ENCODE results near the gene DRD4.

DRD4 gene

GRCh38 chr11:621838-622237 is 15.2 kb upstream of the DRD4 start:
- DNase-seq (ENCODE audit: low read depth in 2 of 2) = no peak

- no peak for DNase-seq (ENCODE audit: low read depth in 2 of 2)
Measured at GRCh38 chr11:623349-623869, 13.7 kb upstream of the DRD4 start.

DNA sequence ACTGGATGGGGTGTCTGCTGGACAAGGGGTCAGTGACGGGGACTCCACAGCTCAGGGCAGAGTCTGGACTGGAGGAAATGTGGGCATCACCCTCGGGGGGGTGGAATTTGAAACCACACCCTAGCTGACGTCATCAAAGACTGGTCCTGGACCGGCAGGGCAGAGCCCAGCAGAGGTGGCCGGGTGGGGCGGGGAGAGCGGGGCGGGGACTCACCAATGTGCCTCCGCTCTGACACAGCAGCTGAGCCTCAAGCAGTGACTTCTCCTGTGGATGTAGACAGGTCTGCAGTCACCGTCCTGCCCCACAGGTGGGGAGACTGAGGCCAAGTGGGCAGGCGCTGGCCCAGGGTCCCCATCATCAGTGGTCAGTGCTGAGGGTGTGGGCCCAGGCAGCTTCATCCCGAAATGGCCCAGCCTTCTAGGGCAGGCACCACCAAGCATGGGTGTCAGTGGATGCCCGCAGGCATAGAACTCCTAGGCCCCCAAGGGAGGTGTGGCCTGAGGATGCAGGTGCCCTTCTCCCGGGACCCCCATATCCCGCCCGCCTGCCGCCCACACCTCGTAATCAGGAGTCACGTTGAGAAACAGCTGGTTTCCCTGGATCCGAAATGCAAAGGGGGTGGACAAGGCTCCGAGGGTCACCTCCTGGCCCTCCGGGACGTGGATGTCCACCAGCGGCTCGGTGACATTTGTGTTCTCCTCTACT is 12.9 kb upstream of the DRD4 start:
- DNase-seq (ENCODE audit: low read depth in 2 of 2) = no peak

DNA sequence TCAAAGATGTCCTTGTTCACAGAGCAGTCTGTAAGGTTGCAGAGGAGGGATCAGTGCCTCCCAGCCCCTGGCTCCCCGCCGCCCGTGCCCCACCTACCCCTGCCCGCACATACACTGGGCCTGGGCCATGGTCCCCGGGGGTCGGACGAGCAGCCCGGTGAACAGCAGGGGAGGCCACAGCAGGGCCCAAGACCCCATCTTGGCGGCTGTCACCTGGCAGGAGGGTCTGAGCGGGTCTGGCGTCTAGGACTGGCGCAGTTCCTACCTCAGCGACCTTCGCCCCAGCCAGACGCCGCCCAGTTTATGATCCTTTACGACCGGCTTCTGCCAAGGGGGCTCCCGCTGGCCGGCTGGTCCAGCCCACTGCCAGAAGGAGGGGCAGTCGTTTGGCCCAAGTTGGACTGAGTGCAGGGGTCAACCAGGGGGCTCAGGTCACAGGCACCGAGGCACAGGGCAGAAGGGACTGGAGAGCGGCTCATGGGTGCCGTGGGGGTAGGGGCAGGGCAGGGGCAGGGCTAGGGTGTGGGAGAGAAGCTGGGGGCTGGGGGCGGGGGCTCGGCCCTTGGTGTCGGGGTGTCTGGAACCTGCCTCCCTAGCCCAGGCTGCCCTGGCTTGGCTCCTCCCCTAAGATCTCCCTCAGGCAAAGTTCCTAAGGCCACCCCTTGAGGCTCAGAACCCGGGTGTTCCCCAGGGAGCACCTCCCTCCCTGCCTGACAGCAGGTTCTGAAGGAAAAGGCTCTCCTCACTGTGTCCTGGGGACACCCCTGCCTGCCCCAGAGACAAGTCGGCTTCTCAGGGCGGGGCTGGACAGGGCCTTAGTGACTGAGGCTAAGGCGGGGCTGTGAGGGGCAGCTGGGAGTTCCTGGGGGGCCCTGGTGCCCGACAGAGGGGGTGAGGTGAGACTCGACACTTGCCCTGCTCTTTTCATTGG is 12.1 kb upstream of the DRD4 start, which contains the start of gene CDHR5:
TSS of gene CDHR5 (minus strand) at position 251 of the 931 bp plus-strand sequence. CDS start at position 198, 53 bp downstream.
- DNase-seq (ENCODE audit: low read depth in 2 of 2) = no peak

GRCh38 chr11:625636-626268 is 11.3 kb upstream of the DRD4 start:
- DNase-seq (ENCODE audit: low read depth in 2 of 2) = no peak

DNA sequence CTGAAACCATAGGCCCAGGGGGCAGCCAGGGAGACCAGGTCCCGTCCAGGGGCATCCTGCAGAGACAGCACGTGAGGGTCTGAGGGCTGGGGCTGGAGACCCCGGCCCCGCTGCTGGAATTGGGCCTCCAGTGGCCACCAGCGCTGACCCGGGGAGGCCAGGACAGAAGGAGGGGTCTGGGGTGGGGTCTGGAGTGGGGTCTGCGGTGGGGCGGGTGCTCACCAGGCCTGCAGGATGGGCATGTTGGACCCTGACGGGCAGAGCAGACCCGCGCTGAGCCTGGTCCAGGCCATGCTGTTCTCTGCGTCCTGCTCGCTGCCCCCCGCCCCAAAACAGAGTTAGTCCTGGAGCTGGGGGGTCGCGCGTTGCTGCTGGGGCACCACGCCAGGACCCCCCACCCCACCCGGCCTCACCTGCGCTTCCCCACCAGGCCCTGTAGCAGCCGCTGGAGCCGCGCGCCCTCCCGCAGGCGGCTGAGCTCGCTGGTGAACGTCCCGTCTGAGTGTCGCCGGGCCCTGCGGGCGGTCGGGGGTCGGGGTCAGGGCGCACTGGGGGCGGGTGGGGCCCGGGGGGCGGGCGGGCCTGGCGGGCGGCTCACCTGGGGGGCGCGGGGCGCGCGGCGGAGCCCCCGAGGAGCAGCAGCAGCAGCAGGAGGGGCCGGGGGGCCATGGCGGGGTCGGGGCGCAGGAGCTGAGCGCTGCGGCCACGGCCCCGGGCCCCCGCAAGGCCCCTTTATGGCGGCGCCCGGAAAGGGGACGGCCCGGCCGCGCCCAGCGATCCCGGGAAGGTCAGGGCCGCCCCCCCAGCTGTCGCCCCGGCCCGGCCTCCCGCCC is 10.4 kb upstream of the DRD4 start, which contains the start of gene SCT:
TSS of gene SCT (minus strand) at position 707 of the 833 bp plus-strand sequence. CDS start at position 669, 38 bp downstream.
- DNase-seq (ENCODE audit: low read depth in 2 of 2) = no peak

- no peak for DNase-seq (ENCODE audit: low read depth in 2 of 2)
Measured at GRCh38 chr11:627308-627576, 9.8 kb upstream of the DRD4 start.

DNA sequence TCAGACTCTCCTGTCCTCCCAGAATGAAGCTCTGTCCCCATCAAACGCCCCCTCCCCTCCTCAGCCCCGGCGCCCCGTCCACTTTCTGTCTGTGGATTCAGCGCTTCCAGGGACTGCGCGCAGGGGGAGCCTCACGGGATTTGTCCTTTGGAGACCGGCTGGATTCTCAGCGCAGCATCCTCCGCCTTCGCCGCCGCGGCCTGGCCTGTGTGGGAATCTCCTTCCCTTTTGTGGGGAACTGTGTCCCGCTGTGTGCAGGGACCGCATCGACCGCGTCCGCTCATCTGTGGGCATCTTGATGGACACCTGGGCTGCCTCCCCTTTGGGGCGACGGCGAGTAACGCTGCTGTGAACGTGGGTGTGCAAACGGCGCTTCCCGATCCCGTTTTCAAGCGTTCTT is 9.0 kb upstream of the DRD4 start:
- DNase-seq (ENCODE audit: low read depth in 2 of 2) = no peak

GRCh38 chr11:629237-629583 is 7.9 kb upstream of the DRD4 start:
- no peak for DNase-seq (ENCODE audit: low read depth in 2 of 2)

DNA sequence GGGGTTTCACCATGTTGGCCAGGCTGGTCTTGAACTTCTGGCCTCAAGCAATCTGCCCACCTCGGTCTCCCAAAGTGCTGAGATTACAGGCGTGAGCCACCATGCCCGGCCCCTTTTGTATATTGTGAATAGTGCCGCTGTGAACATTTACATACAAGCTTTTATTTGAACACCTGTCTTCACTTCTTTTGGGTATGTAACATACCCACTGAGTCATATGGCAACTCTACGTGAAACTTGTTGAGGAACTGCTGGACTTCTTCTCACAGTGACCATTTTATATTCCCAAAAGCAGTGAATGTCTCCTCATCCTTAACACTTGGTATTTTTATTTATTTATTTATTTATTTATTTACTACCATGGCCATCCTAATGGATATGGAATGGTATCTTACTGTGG is 6.2 kb upstream of the DRD4 start:
- no peak for DNase-seq (ENCODE audit: low read depth in 2 of 2)

DNA sequence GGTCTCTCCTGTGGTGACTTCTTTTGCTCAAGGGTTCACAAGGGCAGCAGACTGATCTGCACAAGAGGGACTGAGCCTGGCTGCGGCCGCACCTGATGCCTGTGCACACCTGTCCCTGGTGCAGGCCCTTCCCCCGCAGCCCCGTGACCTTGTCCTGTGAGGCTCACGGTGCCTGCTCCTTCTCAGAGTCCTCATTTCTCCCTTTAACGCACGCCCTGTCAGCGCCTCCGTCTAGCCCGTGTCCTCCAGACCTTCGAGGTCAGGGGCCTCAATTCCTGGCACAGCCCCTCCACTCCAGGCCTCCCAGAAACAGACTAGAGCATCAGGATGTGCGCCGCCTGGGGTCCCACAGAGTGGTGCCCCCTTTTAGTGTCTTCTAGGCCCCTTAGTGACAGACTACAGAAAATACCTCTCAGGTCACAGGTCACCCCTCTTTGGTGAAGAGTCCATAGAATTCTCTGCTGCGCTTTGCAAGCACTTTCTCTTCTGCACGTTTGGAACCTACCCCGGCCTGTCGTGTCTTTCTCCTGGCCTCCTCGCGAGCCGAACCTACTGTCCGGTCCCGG is 1.0 kb upstream of the DRD4 start:
- DNase-seq (ENCODE audit: low read depth in 2 of 2) = no peak

DNA sequence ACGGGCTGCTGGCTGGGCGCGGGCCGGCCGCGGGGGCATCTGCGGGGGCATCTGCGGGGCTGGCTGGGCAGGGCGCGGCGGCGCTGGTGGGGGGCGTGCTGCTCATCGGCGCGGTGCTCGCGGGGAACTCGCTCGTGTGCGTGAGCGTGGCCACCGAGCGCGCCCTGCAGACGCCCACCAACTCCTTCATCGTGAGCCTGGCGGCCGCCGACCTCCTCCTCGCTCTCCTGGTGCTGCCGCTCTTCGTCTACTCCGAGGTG is 194 bp downstream of the DRD4 start:
- DNase-seq (ENCODE audit: low read depth in 2 of 2) = no peak

- no peak for DNase-seq (ENCODE audit: low read depth in 2 of 2)
Measured at GRCh38 chr11:637593-638521, 788 bp downstream of the DRD4 start.

- no peak for DNase-seq (ENCODE audit: low read depth in 2 of 2)
Measured at GRCh38 chr11:638631-639331, 1.7 kb downstream of the DRD4 start.

- DNase-seq (ENCODE audit: low read depth in 2 of 2) = no peak
Measured at GRCh38 chr11:639332-639955, 2.4 kb downstream of the DRD4 start.

DNA sequence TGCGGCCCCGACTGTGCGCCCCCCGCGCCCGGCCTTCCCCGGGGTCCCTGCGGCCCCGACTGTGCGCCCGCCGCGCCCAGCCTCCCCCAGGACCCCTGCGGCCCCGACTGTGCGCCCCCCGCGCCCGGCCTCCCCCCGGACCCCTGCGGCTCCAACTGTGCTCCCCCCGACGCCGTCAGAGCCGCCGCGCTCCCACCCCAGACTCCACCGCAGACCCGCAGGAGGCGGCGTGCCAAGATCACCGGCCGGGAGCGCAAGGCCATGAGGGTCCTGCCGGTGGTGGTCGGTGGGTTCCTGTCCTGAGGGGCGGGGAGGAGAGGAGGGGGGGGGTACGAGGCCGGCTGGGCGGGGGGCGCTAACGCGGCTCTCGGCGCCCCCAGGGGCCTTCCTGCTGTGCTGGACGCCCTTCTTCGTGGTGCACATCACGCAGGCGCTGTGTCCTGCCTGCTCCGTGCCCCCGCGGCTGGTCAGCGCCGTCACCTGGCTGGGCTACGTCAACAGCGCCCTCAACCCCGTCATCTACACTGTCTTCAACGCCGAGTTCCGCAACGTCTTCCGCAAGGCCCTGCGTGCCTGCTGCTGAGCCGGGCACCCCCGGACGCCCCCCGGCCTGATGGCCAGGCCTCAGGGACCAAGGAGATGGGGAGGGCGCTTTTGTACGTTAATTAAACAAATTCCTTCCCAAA is 3.1 kb downstream of the DRD4 start:
- no peak for DNase-seq (ENCODE audit: low read depth in 2 of 2)

GRCh38 chr11:641806-642370 is 4.8 kb downstream of the DRD4 start:
- no peak for DNase-seq (ENCODE audit: low read depth in 2 of 2)

DNA sequence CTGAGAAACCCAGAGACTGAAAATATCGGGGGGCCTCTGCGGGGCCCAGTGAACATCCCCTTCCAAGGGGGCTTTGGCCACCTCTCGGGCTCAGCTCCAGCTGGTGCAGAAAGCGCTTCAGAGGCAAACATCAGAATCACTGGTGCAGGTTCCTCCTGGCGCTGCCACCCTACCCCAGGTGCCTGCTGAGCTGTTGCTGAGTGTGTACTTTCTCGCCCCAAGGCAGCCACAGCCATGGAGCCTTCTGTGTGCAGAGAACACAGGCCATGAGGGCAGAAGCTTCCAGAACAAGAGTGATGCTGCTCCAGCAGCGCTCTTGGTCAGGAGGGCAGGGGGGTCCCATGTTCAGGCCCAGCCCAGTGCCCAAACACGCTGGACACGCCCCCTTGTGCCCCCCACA is 6.3 kb downstream of the DRD4 start:
- DNase-seq (ENCODE audit: low read depth in 2 of 2) = no peak
